ENCODE measurements around the gene WWTR1. TPM values are rescaled to one million over a fixed set of nuclear protein-coding genes. Genes with fewer than 3 reads are reported as not detected.

Gene WWTR1
- total and polyA plus RNA-seq, 4 donors: 4.5 to 11.8 (median 9.0) TPM

GRCh38 chr3:149507491-149508324, 150.1 kb downstream of the WWTR1 start:
- Histone ChIP-seq H3K36me3 (ENCODE audit: control insufficient read depth in 4 of 4, insufficient read depth in 3 of 4, low read depth in 1 of 4, low read length in 3 of 4) (peaks cover 0 to 12% (median 8%) of the 10 kb centered on the region in 4 donors), H3K4me1 (ENCODE audit: control insufficient read depth in 4 of 4, insufficient read depth in 4 of 4, low read length in 3 of 4) (peaks cover 0 to 10% (median 4%) of the 10 kb centered on the region in 4 donors), H3K4me3 (ENCODE audit: low read depth in 1 of 3, low read length in 3 of 3) (no peak overlapping the region), H3K9ac (ENCODE audit: low read depth in 1 of 2, low read length in 2 of 2) (no peak overlapping the region), H3K27me3 (ENCODE audit: control insufficient read depth in 4 of 4, insufficient read depth in 4 of 4, low read length in 3 of 4) (no peaks in the 10 kb centered on the region), H3K27ac (ENCODE audit: low read depth in 1 of 2, low read length in 2 of 2) (no peak overlapping the region), H3K9me3 (ENCODE audit: control insufficient read depth in 4 of 4, low read length in 3 of 4) (no peaks in the 10 kb centered on the region)
- DNase-seq (ENCODE audit: low spot score): no peak
- WGBS: 59% methylated on average over 14 of the region's 14 CpGs
- TF ChIP-seq CTCF (IDR thresholded peaks at IDR 0.05; ENCODE audit: low read depth, low read length, missing input control) (no peak), HNF4G (IDR thresholded peaks at IDR 0.05) (no peak), SP1 (IDR thresholded peaks at IDR 0.05) (no peak), RXRA (IDR thresholded peaks at IDR 0.05) (no peak), TAF1 (conservative IDR thresholded peaks at IDR 0.05) (no peak), JUND (IDR thresholded peaks at IDR 0.05) (no peak), HNF4A (conservative IDR thresholded peaks at IDR 0.05) (no peak), FOXA2 (IDR thresholded peaks at IDR 0.05) (no peak), YY1 (IDR thresholded peaks at IDR 0.05) (no peak), EGR1 (IDR thresholded peaks at IDR 0.05; ENCODE audit: low read depth in 2 of 2) (no peak), GABPA (IDR thresholded peaks at IDR 0.05 in 1 of 2, conservative IDR thresholded peaks at IDR 0.05 in 1 of 2) (no peak), FOXA1 (IDR thresholded peaks at IDR 0.05) (no peak), RAD21 (IDR thresholded peaks at IDR 0.05) (no peak), NR2F2 (IDR thresholded peaks at IDR 0.05) (no peak)
- TF ChIP-seq, protein P1, sequence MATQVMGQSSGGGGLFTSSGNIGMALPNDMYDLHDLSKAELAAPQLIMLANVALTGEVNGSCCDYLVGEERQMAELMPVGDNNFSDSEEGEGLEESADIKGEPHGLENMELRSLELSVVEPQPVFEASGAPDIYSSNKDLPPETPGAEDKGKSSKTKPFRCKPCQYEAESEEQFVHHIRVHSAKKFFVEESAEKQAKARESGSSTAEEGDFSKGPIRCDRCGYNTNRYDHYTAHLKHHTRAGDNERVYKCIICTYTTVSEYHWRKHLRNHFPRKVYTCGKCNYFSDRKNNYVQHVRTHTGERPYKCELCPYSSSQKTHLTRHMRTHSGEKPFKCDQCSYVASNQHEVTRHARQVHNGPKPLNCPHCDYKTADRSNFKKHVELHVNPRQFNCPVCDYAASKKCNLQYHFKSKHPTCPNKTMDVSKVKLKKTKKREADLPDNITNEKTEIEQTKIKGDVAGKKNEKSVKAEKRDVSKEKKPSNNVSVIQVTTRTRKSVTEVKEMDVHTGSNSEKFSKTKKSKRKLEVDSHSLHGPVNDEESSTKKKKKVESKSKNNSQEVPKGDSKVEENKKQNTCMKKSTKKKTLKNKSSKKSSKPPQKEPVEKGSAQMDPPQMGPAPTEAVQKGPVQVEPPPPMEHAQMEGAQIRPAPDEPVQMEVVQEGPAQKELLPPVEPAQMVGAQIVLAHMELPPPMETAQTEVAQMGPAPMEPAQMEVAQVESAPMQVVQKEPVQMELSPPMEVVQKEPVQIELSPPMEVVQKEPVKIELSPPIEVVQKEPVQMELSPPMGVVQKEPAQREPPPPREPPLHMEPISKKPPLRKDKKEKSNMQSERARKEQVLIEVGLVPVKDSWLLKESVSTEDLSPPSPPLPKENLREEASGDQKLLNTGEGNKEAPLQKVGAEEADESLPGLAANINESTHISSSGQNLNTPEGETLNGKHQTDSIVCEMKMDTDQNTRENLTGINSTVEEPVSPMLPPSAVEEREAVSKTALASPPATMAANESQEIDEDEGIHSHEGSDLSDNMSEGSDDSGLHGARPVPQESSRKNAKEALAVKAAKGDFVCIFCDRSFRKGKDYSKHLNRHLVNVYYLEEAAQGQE (IDR thresholded peaks at IDR 0.05): no peak
- TF ChIP-seq, protein P2, sequence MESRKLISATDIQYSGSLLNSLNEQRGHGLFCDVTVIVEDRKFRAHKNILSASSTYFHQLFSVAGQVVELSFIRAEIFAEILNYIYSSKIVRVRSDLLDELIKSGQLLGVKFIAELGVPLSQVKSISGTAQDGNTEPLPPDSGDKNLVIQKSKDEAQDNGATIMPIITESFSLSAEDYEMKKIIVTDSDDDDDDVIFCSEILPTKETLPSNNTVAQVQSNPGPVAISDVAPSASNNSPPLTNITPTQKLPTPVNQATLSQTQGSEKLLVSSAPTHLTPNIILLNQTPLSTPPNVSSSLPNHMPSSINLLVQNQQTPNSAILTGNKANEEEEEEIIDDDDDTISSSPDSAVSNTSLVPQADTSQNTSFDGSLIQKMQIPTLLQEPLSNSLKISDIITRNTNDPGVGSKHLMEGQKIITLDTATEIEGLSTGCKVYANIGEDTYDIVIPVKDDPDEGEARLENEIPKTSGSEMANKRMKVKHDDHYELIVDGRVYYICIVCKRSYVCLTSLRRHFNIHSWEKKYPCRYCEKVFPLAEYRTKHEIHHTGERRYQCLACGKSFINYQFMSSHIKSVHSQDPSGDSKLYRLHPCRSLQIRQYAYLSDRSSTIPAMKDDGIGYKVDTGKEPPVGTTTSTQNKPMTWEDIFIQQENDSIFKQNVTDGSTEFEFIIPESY (IDR thresholded peaks at IDR 0.05): no peak
- TF ChIP-seq, protein P3, sequence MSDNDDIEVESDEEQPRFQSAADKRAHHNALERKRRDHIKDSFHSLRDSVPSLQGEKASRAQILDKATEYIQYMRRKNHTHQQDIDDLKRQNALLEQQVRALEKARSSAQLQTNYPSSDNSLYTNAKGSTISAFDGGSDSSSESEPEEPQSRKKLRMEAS (IDR thresholded peaks at IDR 0.05): no peak
- TF ChIP-seq, protein P4, sequence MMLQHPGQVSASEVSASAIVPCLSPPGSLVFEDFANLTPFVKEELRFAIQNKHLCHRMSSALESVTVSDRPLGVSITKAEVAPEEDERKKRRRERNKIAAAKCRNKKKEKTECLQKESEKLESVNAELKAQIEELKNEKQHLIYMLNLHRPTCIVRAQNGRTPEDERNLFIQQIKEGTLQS (IDR thresholded peaks at IDR 0.05): no peak

Data from liver (tissue), 9 donors.